A673 (cell line): ENCODE measurements around the gene SHOC2. TPM values are rescaled to one million over a fixed set of nuclear protein-coding genes. Genes with fewer than 3 reads are reported as not detected.
A peak's percentile ranks its signal among the peaks of the same experiment; 100 is the strongest.

Experiments
- BruUV-seq: library from RNA; stranded (reverse); fragments of 400-500 nt; replicated peaks from 2 replicates; lab custom pipeline; 2021; lab: Mats Ljungman, UMichigan
- CTCF ChIA-PET: fragments of 300-600 bp; sonication (Branson Sonifier 250); formaldehyde crosslinking; loops from one replicate; lab custom pipeline; 2022; ENCODE audit warnings: antibody characterized with exemption; lab: Charles Lee
- POLR2A ChIA-PET: fragments of 300-600 bp; sonication (Branson Sonifier 250); formaldehyde crosslinking; loops from one replicate; lab custom pipeline; 2022; ENCODE audit warnings: antibody characterized with exemption; ENCODE audit not compliant: low non-redundant PET; lab: Charles Lee
- DNase-seq: peaks from one replicate; pipeline ENCODE4 v3.0.0-alpha.2; 2015; ENCODE audit warnings: low spot score
- H3K27ac ChIP-seq: fragments of 200-600 bp; sonication (generic); 2 replicates; pipeline ENCODE4 v1.5.1; 2016; ENCODE audit warnings: mixed run types, low read depth, mild to moderate bottlenecking, mixed read lengths, antibody characterized with exemption, low read length; ENCODE audit not compliant: poor library complexity, severe bottlenecking
- H3K27me3 ChIP-seq: fragments of 200-600 bp; sonication (generic); replicated peaks from 2 replicates; pipeline ENCODE4 v1.6.1; 2017; ENCODE audit warnings: mixed run types, low read depth, mild to moderate bottlenecking, mixed read lengths, antibody characterized with exemption, low read length; ENCODE audit not compliant: insufficient read depth, poor library complexity
- H3K36me3 ChIP-seq: fragments of 200-600 bp; sonication (generic); 2 replicates; pipeline ENCODE4 v1.6.1; 2016; ENCODE audit warnings: mixed run types, mild to moderate bottlenecking, mixed read lengths, antibody characterized with exemption, low read length; ENCODE audit not compliant: insufficient read depth, poor library complexity, severe bottlenecking
- H3K4me1 ChIP-seq: fragments of 200-600 bp; sonication (generic); 2 replicates; pipeline ENCODE4 v1.6.1; 2017; ENCODE audit warnings: mixed run types, mild to moderate bottlenecking, mixed read lengths, antibody characterized with exemption, low read length; ENCODE audit not compliant: insufficient read depth, poor library complexity, severe bottlenecking
- H3K4me3 ChIP-seq: fragments of 200-600 bp; sonication (generic); 2 replicates; pipeline ENCODE4 v1.5.1; 2016; ENCODE audit warnings: low read depth, mixed run types, mild to moderate bottlenecking, mixed read lengths, low read length; ENCODE audit not compliant: poor library complexity, severe bottlenecking
- H3K9me3 ChIP-seq: fragments of 200-600 bp; sonication (generic); 2 replicates; pipeline ENCODE4 v1.6.1; 2016; ENCODE audit warnings: mixed run types, low read depth, mild to moderate bottlenecking, mixed read lengths, antibody characterized with exemption, low read length; ENCODE audit not compliant: poor library complexity, severe bottlenecking
- CTCF ChIP-seq: fragments of 300-800, 200-600 bp; sonication (generic); conservative IDR thresholded peaks from 2 replicates; pipeline ENCODE4 v1.5.1; 2017; ENCODE audit warnings: low read depth, mild to moderate bottlenecking, antibody characterized with exemption, low read length, moderate library complexity, mixed read lengths
- EZH2 ChIP-seq: fragments of 200-600 bp; sonication (generic); IDR thresholded peaks from 2 replicates; pipeline ENCODE4 v1.6.1; 2017; ENCODE audit warnings: borderline replicate concordance, low read depth, mild to moderate bottlenecking, mixed read lengths, antibody characterized with exemption, low read length; ENCODE audit not compliant: poor library complexity, severe bottlenecking
- intact Hi-C: fragments of 100-400 bp; cut with micrococcal nuclease; formaldehyde crosslinking; loops from one replicate; pipeline ENCODE4 v1.10.0; 2022; ENCODE audit not compliant: unreplicated experiment
- microRNA-seq: library from miRNA; unstranded; fragments of <30 nt; microRNA quantifications from one replicate; pipeline ENCODE4 v1.2.0, GENCODE V29; 2021
- total RNA-seq: library from RNA; stranded (reverse); gene quantifications from 2 replicates; pipeline ENCODE4 v1.2.3, GENCODE V29; 2021

Gene SHOC2
- total RNA-seq, 1 experiment from 2014 or later = 37.6 TPM

- no peak overlapping the region for H3K4me3 ChIP-seq
- DNase-seq = no peak
- ChIA-PET CTCF (no interaction called here), POLR2A (no interaction called here)
- TF ChIP-seq CTCF (no peak), EZH2 (no peak)
- no TSS peak for BruUV-seq
- no peaks in the 10 kb centered on the region for H3K9me3 ChIP-seq
- no peaks in the 10 kb centered on the region for H3K36me3 ChIP-seq
- H3K27ac ChIP-seq = no peak overlapping the region
- peaks cover 5% of the 10 kb centered on the region for H3K27me3 ChIP-seq
- intact Hi-C loops = no loop called here
- no peaks in the 10 kb centered on the region for H3K4me1 ChIP-seq
Observed at GRCh38 chr10:111057006-111057405, 137.6 kb downstream of the SHOC2 start.

Small RNAs within 50 kb of the gene (microRNA-seq; reads per million reads assigned to microRNA genes)
- gene MIR548E = 21.0 reads per million, percentile 43 among the genes with 10 or more reads in this experiment

Other genes with a start within 250 kb of the SHOC2 start
- 17.3 and 23.7 TPM in 2 replicates for gene PDCD4, start 47.7 kb upstream of the SHOC2 start, total RNA-seq
- gene BBIP1, start 424 bp upstream of the SHOC2 start, total RNA-seq = 32.9 and 33.9 TPM in 2 replicates
- not detected in 2 replicates for gene ADRA2A, start 157.4 kb downstream of the SHOC2 start, total RNA-seq